Kidney tubule cell (primary cell): ENCODE data around the gene TMEM201.
A peak's percentile ranks its signal among the peaks of the same experiment; 100 is the strongest.

Experiments
- DNase-seq: peaks from one replicate; pipeline ENCODE4 v3.0.0-alpha.2; 2018; ENCODE audit warnings: low spot score

The TMEM201 gene

DNA sequence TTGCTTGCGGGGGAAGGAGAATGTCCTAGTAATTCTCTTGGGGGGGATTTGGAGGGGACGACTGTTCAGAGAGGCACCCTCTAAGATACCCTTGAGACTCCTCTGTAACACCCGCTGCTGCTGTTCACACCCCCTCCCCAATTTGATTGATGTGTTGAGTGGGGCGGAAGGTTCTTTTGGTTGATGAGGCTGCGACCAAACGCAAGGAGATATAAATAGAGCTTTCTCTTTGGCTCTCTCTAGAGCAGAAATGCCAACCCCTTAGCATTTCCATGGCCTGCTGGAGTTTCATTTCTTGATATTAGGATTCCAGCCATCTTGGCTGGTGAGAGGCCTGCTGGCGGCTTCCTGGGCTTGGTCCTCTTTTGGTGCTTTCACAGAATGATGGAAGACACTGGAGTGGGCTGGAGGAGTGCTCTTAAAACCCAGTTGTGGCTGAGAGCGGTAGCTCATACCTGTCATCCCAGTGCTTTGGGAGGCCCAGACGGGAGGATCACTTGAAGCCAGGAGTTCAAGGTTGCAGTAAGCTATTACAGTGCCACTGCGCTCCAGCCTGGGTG is 64.9 kb downstream of the TMEM201 start:
- no peak for DNase-seq

DNA sequence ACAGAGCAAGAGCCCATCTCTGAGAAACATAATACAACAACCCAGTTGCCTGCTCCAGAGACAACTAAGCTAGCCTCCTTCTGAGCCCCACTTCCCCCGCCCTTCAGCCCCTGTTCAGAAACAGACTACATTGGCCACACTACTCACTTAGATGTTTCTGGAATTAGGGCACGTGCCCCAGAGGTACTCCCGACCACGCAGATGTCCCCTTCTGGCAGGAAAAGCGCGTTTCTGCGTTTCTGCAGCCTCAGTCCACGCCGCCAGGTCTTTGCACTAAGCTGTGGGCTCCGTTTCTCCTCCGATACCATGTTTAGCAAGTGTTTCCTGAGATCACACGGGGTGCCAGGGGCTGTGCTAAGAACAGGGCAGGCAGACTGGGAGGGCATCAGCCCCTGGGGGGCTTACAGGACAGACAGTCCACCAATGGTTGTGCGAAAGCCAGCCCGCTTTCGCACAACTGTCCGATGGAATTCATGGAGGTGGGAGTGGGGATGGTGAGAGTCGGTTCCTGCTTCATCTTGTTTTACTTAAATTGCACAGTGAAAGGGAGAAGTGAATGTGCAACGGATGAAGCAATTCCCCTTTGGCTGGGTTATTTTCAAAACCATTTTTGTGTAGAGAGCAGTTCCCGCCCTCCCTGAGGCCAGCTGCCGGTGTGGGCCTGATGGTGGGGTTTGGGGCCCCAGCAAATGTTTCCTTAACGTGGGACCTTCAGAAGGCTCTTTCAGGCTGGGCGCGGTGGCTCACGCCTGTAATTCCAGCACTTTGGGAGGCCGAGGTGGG is 65.5 kb downstream of the TMEM201 start:
- no peak for DNase-seq

- DNase-seq: no peak
These were observed 66.4 kb downstream of the TMEM201 start for GRCh38 chr1:9654834-9655723.

DNA sequence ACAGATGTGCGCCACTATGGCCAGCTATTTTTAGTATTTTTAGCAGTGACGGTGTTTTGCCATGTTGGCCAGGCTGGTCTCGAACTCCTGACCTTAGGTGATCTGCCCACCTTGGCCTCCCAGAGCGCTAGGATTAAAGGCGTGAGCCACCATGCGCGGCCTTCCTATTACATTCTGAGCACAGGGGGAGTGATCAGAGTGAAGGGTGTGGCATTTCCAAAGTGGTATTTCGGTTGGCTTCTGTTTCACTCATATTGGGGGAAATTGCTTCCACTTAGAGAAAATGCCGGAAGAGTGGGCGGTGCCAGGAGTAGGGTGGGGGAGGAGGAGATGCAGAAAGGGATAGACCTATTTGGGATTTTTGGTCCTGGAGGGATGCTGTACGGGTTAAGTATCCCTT is 67.1 kb downstream of the TMEM201 start:
- no peak for DNase-seq

DNA sequence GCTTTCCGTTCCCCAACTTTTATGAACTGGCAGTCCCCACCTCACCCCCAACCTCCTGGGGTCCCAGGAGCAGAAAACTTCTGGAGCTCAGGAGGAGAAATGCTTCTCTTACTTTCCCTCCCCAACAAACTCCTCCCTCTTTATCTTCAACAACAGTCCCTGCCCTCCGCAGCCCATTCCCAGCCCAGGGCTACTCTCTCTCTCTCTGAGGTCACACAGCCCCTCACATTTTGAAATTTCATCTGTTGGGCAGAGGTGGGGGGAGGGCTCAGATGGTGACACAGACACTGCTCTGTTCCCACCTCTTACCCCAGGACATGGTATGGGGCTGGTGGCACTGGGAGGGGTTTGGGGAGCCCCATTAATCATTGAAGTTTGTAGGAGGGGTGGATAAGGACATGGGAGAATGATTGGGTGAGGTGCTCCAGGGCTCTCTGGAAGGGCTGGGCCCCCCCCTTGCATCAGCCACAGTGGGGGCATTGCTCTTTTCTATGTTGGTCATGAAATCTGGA is 68.9 kb downstream of the TMEM201 start:
- DNase-seq: no peak

DNA sequence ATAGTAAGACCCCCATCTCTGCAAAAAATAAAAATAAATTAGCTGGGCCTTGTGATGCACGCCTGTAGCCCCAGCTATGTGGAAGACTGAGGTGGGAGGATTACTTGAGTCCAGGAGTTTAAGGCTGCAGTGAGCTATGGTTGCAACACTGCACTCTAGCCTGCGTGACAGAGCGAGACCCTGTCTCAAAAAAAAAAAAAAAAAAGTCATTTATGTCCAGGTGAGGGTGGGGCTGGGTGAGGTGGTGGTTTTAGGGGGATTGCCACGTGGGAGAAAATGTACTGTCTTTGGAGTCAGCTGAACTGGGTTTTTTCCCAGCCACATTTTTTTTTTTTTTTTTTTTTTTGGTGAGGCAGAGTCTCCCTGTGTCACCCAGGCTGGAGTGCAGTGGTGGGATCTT is 69.5 kb downstream of the TMEM201 start:
- DNase-seq: no peak

DNA sequence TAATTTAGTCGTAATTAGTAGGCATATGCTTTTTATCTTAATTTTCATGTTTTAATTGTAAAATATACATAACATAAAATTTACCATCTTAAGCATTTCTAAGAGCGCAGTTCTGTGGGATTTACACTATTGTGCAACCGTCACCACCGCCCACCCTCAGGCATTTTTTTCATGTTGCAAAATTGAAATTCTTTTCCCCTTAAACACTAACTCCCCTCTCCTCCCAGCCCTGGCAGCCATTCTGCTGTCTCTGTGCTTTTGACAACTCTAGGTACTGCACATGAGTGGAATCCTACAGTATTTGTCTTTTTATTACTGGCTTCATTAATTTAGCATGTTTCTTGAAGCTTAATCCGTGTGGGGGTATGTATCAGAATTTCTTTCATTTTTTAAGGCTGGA is 70.6 kb downstream of the TMEM201 start:
- DNase-seq: peak; percentile 3

DNA sequence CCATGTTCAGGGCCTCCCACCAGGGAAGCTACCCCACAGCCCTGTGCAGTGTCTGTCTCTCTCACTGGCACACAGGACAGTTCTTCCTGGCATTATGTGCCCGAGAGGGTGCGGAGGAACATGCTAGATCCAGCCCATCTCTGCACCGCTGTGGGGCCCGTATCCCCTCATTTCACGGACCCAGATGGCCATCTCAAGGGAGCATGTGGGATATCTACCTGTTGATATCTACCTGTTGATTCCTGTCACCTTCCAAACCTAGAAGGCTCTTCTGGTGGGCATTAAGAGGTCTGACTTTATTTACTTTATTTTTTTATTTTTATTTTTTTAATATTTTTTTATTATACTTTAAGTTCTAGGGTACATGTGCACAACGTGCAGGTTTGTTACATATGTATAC is 74.5 kb downstream of the TMEM201 start:
- DNase-seq: no peak
